ENCODE data around the gene SLC17A5.
"Not testable (repeated sequence)": the region's sequence is repeated elsewhere in the genome, so short reads cannot be mapped to it uniquely, and the experiment has no call there.

SLC17A5 gene

DNA sequence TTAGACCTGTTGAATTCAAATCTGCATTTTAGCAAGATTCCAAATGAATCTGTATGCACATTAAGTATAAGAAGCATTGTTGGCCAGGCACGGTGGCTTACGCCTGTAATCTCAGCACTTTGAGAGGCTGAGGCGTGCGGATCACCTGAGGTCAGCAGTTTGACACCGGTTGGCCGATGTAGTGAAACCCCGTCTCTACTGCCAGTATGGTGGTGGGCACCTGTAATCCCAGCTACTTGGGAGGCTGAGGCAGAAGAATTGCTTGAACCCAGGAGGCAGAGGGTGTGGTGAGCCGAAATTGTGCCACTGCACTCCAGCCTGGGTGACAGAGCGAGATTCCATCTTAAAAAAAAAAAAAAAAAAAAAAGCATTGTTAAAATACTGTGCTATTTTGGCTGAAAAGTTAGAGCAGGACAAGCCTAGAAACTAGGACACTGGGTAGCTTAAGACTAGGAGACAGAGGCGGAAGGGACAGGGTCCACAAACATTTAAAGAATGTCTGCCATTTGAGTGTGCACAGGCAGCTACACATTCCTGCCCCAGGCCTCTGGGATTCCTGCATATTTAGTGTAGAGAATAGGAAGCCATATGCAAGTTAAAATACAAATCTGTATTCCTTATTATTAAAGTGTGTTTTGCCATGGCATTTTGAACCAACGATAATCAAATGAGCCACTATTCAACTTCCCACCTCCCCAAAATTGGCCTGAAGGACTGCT lies 87.9 kb downstream of the SLC17A5 start:
- Histone ChIP-seq H3K27ac (ENCODE audit: low read length) (no peak overlapping the region), H3K4me3 (ENCODE audit: low read length in 2 of 2) (no peak overlapping the region), H3K27me3 (ENCODE audit: control insufficient read depth in 1 of 2, insufficient read depth in 2 of 2, low read length in 2 of 2) (no peaks in the 10 kb centered on the region), H3K9me3 (ENCODE audit: control insufficient read depth in 2 of 2, low read length in 2 of 2) (no peaks in the 10 kb centered on the region), H3K9ac (ENCODE audit: low read length in 2 of 2) (no peak overlapping the region), H3K36me3 (ENCODE audit: control insufficient read depth in 2 of 2, insufficient read depth in 2 of 2, low read length in 2 of 2) (no peaks in the 10 kb centered on the region), H3K4me1 (ENCODE audit: control insufficient read depth, insufficient read depth, low read length) (no peaks in the 10 kb centered on the region)

DNA sequence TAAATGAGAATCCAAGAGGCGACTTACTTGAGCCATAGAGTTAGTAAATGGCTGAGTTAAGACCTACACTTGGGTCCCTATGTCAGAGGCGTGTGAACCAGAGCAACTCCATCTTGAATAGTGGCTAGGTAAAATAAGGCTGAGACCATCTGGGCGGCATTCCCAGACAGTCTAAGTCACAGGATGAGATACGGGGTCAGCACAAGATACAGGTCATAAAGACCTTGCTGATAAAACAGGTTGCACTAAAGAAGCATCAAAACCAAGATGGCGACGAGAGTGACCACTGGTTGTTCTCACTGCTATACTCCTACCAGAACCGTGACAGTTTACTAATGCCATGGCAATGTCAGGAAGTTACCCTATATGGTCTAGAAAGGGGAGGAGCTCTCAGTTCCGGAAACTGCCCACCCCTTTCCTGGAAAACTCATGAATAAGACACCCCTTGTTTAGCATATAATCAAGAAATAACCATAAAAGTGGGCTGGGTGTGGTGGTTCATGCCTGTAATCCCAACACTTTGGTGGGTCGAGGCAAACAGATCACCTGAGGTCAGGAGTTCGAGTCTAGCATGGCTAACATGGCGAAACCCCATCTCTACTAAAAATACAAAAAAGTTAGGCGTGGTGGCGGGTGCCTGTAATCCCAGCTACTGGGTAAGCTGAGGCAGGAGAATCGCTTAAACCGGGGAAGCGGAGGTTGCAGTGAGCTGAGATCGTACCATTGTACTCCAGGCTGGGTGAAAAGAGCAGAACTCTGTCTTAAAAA lies 89.0 kb downstream of the SLC17A5 start:
- Histone ChIP-seq H3K9ac (ENCODE audit: low read length in 2 of 2) (no peak overlapping the region), H3K27me3 (ENCODE audit: control insufficient read depth in 1 of 2, insufficient read depth in 2 of 2, low read length in 2 of 2) (no peaks in the 10 kb centered on the region), H3K4me1 (ENCODE audit: control insufficient read depth, insufficient read depth, low read length) (no peaks in the 10 kb centered on the region), H3K4me3 (ENCODE audit: low read length in 2 of 2) (no peak overlapping the region), H3K27ac (ENCODE audit: low read length) (no peak overlapping the region), H3K36me3 (ENCODE audit: control insufficient read depth in 2 of 2, insufficient read depth in 2 of 2, low read length in 2 of 2) (no peaks in the 10 kb centered on the region), H3K9me3 (ENCODE audit: control insufficient read depth in 2 of 2, low read length in 2 of 2) (no peaks in the 10 kb centered on the region)

- H3K9me3 ChIP-seq (ENCODE audit: control insufficient read depth in 2 of 2, low read length in 2 of 2), result no peaks in the 10 kb centered on the region
- H3K27ac ChIP-seq (ENCODE audit: low read length), result no peak overlapping the region
- no peaks in the 10 kb centered on the region for H3K4me1 ChIP-seq (ENCODE audit: control insufficient read depth, insufficient read depth, low read length)
- no peak overlapping the region for H3K4me3 ChIP-seq (ENCODE audit: low read length in 2 of 2)
- H3K27me3 ChIP-seq (ENCODE audit: control insufficient read depth in 1 of 2, insufficient read depth in 2 of 2, low read length in 2 of 2), result no peaks in the 10 kb centered on the region
- H3K36me3 ChIP-seq (ENCODE audit: control insufficient read depth in 2 of 2, insufficient read depth in 2 of 2, low read length in 2 of 2), result no peaks in the 10 kb centered on the region
- no peak overlapping the region for H3K9ac ChIP-seq (ENCODE audit: low read length in 2 of 2)
These were observed 91.2 kb downstream of the SLC17A5 start for GRCh38 chr6:73562558-73562957.

- H3K9me3 ChIP-seq (ENCODE audit: control insufficient read depth in 2 of 2, low read length in 2 of 2), result no peaks in the 10 kb centered on the region
- no peak overlapping the region for H3K9ac ChIP-seq (ENCODE audit: low read length in 2 of 2)
- no peaks in the 10 kb centered on the region for H3K4me1 ChIP-seq (ENCODE audit: control insufficient read depth, insufficient read depth, low read length)
- H3K36me3 ChIP-seq (ENCODE audit: control insufficient read depth in 2 of 2, insufficient read depth in 2 of 2, low read length in 2 of 2), result no peaks in the 10 kb centered on the region
- H3K4me3 ChIP-seq (ENCODE audit: low read length in 2 of 2), result no peak overlapping the region
- H3K27ac ChIP-seq (ENCODE audit: low read length), result no peak overlapping the region
- no peaks in the 10 kb centered on the region for H3K27me3 ChIP-seq (ENCODE audit: control insufficient read depth in 1 of 2, insufficient read depth in 2 of 2, low read length in 2 of 2)
These were observed 92.9 kb downstream of the SLC17A5 start for GRCh38 chr6:73560853-73561407.

DNA sequence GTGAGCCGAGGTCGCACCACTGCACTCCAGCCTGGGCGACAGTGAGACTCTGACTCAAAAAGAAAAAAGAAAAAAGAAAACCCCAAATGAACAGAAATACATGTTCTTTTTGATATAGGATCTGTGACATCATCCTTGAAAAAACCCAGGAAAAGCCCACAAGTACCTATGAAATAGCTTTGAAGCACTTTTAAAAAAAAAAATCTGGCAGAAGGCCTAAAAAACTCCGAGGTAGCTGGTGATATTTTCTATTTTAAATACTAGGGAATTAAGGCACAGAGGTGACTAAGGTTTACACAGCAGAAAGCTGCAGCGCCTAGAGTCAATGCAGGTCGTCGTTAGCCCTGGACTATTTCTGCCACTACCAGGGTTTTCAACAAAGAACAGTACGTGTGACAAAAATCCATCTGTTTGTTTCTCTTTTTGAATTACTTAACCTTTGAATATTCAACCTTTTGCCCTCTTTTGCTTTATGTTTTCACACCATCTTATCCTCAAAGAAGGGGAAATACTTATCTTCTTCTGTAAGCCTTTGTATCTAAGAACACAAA lies 93.5 kb downstream of the SLC17A5 start:
- Histone ChIP-seq H3K9me3 (ENCODE audit: control insufficient read depth in 2 of 2, low read length in 2 of 2) (no peaks in the 10 kb centered on the region), H3K4me3 (ENCODE audit: low read length in 2 of 2) (no peak overlapping the region), H3K36me3 (ENCODE audit: control insufficient read depth in 2 of 2, insufficient read depth in 2 of 2, low read length in 2 of 2) (no peaks in the 10 kb centered on the region), H3K4me1 (ENCODE audit: control insufficient read depth, insufficient read depth, low read length) (no peaks in the 10 kb centered on the region), H3K27ac (ENCODE audit: low read length) (no peak overlapping the region), H3K9ac (ENCODE audit: low read length in 2 of 2) (no peak overlapping the region), H3K27me3 (ENCODE audit: control insufficient read depth in 1 of 2, insufficient read depth in 2 of 2, low read length in 2 of 2) (no peaks in the 10 kb centered on the region)

DNA sequence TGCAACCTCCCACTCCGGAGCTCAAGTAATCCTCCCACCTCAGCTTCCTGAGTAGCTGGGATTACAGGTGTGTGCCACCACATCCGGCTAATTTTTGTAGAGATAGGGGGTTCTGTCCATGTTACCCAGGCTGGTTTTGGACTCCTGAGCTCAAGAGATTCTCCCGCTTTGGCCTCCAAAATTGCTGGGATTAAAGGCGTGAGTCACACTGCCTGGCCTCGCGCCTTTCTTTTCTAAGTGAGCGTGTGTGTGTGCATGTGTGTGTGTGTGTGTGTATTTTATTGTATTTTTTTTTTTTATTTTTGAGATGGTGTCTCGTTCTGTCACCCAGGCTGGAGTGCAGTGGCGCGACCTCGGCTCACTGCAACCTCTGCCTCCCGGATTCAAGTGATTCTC lies 94.4 kb downstream of the SLC17A5 start:
- not testable (repeated sequence) for H3K27ac ChIP-seq (ENCODE audit: low read length); H3K9me3 ChIP-seq (ENCODE audit: control insufficient read depth in 2 of 2, low read length in 2 of 2); H3K9ac ChIP-seq (ENCODE audit: low read length in 2 of 2); H3K4me3 ChIP-seq (ENCODE audit: low read length in 2 of 2); H3K4me1 ChIP-seq (ENCODE audit: control insufficient read depth, insufficient read depth, low read length); H3K27me3 ChIP-seq (ENCODE audit: control insufficient read depth in 1 of 2, insufficient read depth in 2 of 2, low read length in 2 of 2); H3K36me3 ChIP-seq (ENCODE audit: control insufficient read depth in 2 of 2, insufficient read depth in 2 of 2, low read length in 2 of 2)

DNA sequence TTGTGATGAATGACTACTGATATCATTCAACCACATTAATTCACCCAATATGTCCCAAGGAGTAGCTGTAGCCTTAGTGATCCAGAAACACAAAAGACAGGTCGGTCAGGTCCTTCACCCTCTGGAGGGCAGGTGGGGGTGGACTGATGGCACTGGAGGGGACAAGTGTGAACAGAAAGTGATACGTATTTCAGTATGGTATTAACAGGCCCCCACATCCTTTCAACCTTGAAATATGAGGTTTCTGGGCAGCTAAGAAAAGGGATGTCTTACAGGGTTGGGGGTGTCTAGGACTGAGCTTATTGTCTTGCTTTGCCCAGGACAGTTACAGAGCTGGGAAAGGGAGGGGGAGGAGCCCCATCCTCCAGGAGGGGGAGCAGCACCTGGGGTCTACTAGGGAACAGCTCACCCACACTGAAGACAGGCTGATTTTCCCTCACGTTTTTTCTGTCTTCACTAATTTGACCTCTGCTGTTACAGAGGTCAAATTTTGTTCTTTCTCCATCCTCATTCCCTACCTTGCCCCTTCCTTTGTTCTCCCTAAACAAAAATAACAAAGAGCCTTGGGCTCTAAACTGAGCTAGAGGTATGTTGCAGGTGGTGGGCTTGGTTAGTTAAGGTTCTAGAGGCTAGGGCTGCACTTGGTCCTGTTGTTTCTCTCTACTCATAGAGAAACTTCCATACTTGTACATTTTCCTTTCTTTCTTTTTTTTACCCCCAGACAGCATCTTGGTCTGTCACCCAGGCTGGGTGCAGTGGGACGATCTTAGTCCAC lies 95.0 kb downstream of the SLC17A5 start:
- Histone ChIP-seq H3K4me1 (ENCODE audit: control insufficient read depth, insufficient read depth, low read length) (no peaks in the 10 kb centered on the region), H3K9ac (ENCODE audit: low read length in 2 of 2) (no peak overlapping the region), H3K27ac (ENCODE audit: low read length) (no peak overlapping the region), H3K9me3 (ENCODE audit: control insufficient read depth in 2 of 2, low read length in 2 of 2) (no peaks in the 10 kb centered on the region), H3K36me3 (ENCODE audit: control insufficient read depth in 2 of 2, insufficient read depth in 2 of 2, low read length in 2 of 2) (no peaks in the 10 kb centered on the region), H3K27me3 (ENCODE audit: control insufficient read depth in 1 of 2, insufficient read depth in 2 of 2, low read length in 2 of 2) (no peaks in the 10 kb centered on the region), H3K4me3 (ENCODE audit: low read length in 2 of 2) (no peak overlapping the region)

DNA sequence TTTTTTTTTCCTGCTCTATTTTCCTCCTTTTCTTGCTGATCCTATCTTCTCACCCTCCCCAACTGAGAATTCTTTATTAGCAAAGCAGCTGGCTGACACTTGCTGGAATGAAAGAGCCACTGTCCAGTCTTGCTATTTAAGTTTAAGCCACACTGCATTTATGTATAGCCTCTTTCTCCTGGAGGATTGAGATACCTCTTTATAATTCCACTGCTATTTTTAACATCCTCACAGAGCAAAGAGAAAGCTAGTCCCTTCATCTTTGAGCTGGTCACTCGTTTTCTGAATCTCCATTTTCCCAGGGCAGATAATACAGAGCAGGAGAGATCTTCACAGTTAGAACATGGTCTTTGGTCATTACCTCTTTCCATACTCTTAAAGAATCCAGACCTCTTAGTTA lies 97.0 kb downstream of the SLC17A5 start:
- no peaks in the 10 kb centered on the region for H3K4me1 ChIP-seq (ENCODE audit: control insufficient read depth, insufficient read depth, low read length)
- no peak overlapping the region for H3K9ac ChIP-seq (ENCODE audit: low read length in 2 of 2)
- no peaks in the 10 kb centered on the region for H3K36me3 ChIP-seq (ENCODE audit: control insufficient read depth in 2 of 2, insufficient read depth in 2 of 2, low read length in 2 of 2)
- no peaks in the 10 kb centered on the region for H3K27me3 ChIP-seq (ENCODE audit: control insufficient read depth in 1 of 2, insufficient read depth in 2 of 2, low read length in 2 of 2)
- H3K9me3 ChIP-seq (ENCODE audit: control insufficient read depth in 2 of 2, low read length in 2 of 2), result no peaks in the 10 kb centered on the region
- no peak overlapping the region for H3K4me3 ChIP-seq (ENCODE audit: low read length in 2 of 2)
- H3K27ac ChIP-seq (ENCODE audit: low read length), result no peak overlapping the region

DNA sequence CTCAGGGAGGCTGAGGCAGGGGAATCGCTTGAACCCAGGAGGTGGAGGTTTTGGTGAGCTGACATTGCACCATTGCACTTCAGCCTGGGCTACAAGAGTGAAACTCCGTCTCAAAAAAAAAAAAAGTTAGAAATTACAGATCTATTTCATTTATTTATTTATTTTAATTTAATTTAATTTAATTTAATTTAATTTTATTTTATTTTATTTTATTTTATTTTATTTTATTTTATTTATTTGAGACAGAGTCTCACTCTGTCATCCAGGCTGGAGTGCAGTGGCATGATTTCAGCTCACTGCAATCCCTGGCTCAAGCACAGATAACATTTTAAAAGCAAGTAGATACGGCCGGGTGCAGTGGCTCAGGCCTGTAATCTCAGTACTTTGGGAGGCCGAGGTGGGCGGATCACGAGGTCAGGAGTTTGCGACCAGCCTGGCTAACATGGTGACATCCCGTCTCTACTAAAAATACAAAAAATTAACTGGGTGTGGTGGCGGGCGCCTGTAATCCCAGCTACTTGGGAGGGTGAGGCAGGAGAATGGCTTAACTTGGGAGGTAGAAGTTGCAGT lies 98.3 kb downstream of the SLC17A5 start:
- not testable (repeated sequence) for H3K27me3 ChIP-seq (ENCODE audit: control insufficient read depth in 1 of 2, insufficient read depth in 2 of 2, low read length in 2 of 2); H3K4me3 ChIP-seq (ENCODE audit: low read length in 2 of 2); H3K27ac ChIP-seq (ENCODE audit: low read length); H3K9ac ChIP-seq (ENCODE audit: low read length in 2 of 2); H3K9me3 ChIP-seq (ENCODE audit: control insufficient read depth in 2 of 2, low read length in 2 of 2); H3K4me1 ChIP-seq (ENCODE audit: control insufficient read depth, insufficient read depth, low read length); H3K36me3 ChIP-seq (ENCODE audit: control insufficient read depth in 2 of 2, insufficient read depth in 2 of 2, low read length in 2 of 2)

DNA sequence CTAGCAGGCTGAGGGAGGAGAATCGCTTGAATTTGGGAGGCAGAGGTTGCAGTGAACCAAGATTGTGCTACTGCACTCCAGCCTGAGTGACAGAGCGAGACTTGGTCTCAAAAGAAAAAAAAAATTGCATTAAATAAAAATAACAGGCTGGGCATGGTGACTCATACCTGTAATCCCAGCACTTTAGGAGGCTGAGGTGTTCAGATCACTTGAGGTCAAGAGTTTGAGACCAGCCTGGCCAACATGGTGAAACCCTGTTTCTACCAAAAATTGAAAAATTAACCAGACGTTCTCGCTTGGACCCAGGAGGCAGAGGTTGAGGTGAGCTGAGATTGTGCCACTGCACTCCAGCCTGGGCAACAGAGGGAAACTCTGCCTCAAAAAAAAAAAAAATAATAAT lies 102.7 kb downstream of the SLC17A5 start:
- not testable (repeated sequence) for H3K4me1 ChIP-seq (ENCODE audit: control insufficient read depth, insufficient read depth, low read length); H3K36me3 ChIP-seq (ENCODE audit: control insufficient read depth in 2 of 2, insufficient read depth in 2 of 2, low read length in 2 of 2); H3K27ac ChIP-seq (ENCODE audit: low read length); H3K27me3 ChIP-seq (ENCODE audit: control insufficient read depth in 1 of 2, insufficient read depth in 2 of 2, low read length in 2 of 2); H3K4me3 ChIP-seq (ENCODE audit: low read length in 2 of 2); H3K9ac ChIP-seq (ENCODE audit: low read length in 2 of 2); H3K9me3 ChIP-seq (ENCODE audit: control insufficient read depth in 2 of 2, low read length in 2 of 2)

All from stomach smooth muscle (tissue), 2 donors.